Fibroblast of lung (primary cell): Measurements from ENCODE around the gene VAV2. TPM values are rescaled to one million over a fixed set of nuclear protein-coding genes. Genes with fewer than 3 reads are reported as not detected.

Source experiments
- DNase-seq, 2 donors: peaks; one replicate each; pipeline versions ENCODE4 v3.0.0 to v3.0.0-alpha.2; 2010; ENCODE audit warnings: low read depth in 2 of 2
- H2AFZ ChIP-seq: 2 replicates; pipeline ENCODE4 v1.5.1; 2012; ENCODE audit warnings: low read length, control low read depth, inconsistent platforms
- H3K27ac ChIP-seq: 2 replicates; pipeline ENCODE4 v1.5.1; 2011; ENCODE audit warnings: low read length, control low read depth; ENCODE audit not compliant: insufficient read depth
- H3K27me3 ChIP-seq: 2 replicates; pipeline ENCODE4 v1.5.1; 2011; ENCODE audit warnings: mild to moderate bottlenecking, low read length; ENCODE audit not compliant: control insufficient read depth, insufficient read depth
- H3K36me3 ChIP-seq: 2 replicates; pipeline ENCODE4 v1.5.1; 2011; ENCODE audit warnings: low read length; ENCODE audit not compliant: control insufficient read depth, insufficient read depth
- H3K4me1 ChIP-seq: 2 replicates; pipeline ENCODE4 v1.5.1; 2011; ENCODE audit warnings: low read length; ENCODE audit not compliant: control insufficient read depth, insufficient read depth; ENCODE audit errors: extremely low read depth
- H3K4me2 ChIP-seq: 2 replicates; pipeline ENCODE4 v1.5.1; 2011; ENCODE audit warnings: low read length, control low read depth; ENCODE audit not compliant: insufficient read depth; ENCODE audit errors: extremely low read depth
- H3K4me3 ChIP-seq, 4 experiments: fragments of 200-600 bp in 1 of 4; sonication (generic) in 1 of 4; replicated peaks in 1 of 4; 2 replicates each; pipeline ENCODE4 v1.5.1; 2011 to 2016; ENCODE audit warnings: low read length in 4 of 4, low read depth in 3 of 4, mild to moderate bottlenecking in 3 of 4, control low read depth in 2 of 4, inconsistent platforms in 1 of 4, mixed read lengths in 1 of 4; ENCODE audit not compliant: insufficient read depth in 1 of 4; ENCODE audit errors: control extremely low read depth in 1 of 4
- H3K79me2 ChIP-seq: 2 replicates; pipeline ENCODE4 v1.5.1; 2012; ENCODE audit warnings: mild to moderate bottlenecking, low read length, inconsistent platforms; ENCODE audit not compliant: control insufficient read depth, insufficient read depth
- H3K9ac ChIP-seq: 2 replicates; pipeline ENCODE4 v1.5.1; 2011; ENCODE audit warnings: mild to moderate bottlenecking, low read length, control low read depth; ENCODE audit not compliant: insufficient read depth
- H3K9me3 ChIP-seq: 2 replicates; pipeline ENCODE4 v1.5.1; 2012; ENCODE audit warnings: low read depth, low read length; ENCODE audit not compliant: control insufficient read depth, insufficient read depth
- H4K20me1 ChIP-seq: 2 replicates; pipeline ENCODE4 v1.5.1; 2011; ENCODE audit warnings: low read length; ENCODE audit not compliant: control insufficient read depth, insufficient read depth; ENCODE audit errors: extremely low read depth
- CTCF ChIP-seq, 2 donors: IDR thresholded peaks in 1 of 2; conservative IDR thresholded peaks in 1 of 2; 1 replicate in 1 of 2; 2 replicates in 1 of 2; pipeline ENCODE4 v1.5.1; 2011 to 2012; ENCODE audit warnings: low read length in 2 of 2, control low read depth in 1 of 2, inconsistent platforms in 1 of 2, low read depth in 1 of 2, mild to moderate bottlenecking in 1 of 2
- EZH2 ChIP-seq: IDR thresholded peaks from 2 replicates; pipeline ENCODE4 v1.5.1; 2012; ENCODE audit warnings: low read length, control low read depth, mild to moderate bottlenecking; ENCODE audit errors: missing control alignments
- polyA plus RNA-seq, 2 donors: library from polyadenylated mRNA; depleted of rRNA in 1 of 2; stranded (reverse) in 1 of 2; unstranded in 1 of 2; fragments of >200 nt; gene quantifications; 2 replicates each; pipeline ENCODE4 v1.2.1, GENCODE V29; 2011 to 2012; ENCODE audit warnings: missing spikeins in 1 of 2
- total RNA-seq: library from RNA; depleted of rRNA; stranded (reverse); fragments of >200 nt; gene quantifications from 2 replicates; pipeline ENCODE4 v1.2.1, GENCODE V29; 2014

VAV2 gene
- total and polyA plus RNA-seq, 2 donors (not counting 1 experiment from before 2014, with no cell fraction given): 13.7 to 17.7 TPM

GRCh38 chr9:133930046-133930681, 62.0 kb downstream of the VAV2 start:
- no peak for DNase-seq
- Histone ChIP-seq H3K4me3 (no peak overlapping the region), H3K4me1 (peaks cover 2% of the 10 kb centered on the region), H2AFZ (no peak overlapping the region), H3K9me3 (no peaks in the 10 kb centered on the region), H3K9ac (no peak overlapping the region), H3K79me2 (peaks cover 15% of the 10 kb centered on the region), H3K27ac (no peak overlapping the region), H3K27me3 (no peaks in the 10 kb centered on the region), H4K20me1 (peaks cover 2% of the 10 kb centered on the region), H3K4me2 (no peak overlapping the region), H3K36me3 (no peaks in the 10 kb centered on the region)
- TF ChIP-seq EZH2: no peak
- no peak for TF ChIP-seq CTCF (conservative IDR thresholded peaks at IDR 0.05 in 1 of 2, IDR thresholded peaks at IDR 0.05 in 1 of 2; ENCODE audit: low read depth in 1 of 2, low read length in 2 of 2)

DNA sequence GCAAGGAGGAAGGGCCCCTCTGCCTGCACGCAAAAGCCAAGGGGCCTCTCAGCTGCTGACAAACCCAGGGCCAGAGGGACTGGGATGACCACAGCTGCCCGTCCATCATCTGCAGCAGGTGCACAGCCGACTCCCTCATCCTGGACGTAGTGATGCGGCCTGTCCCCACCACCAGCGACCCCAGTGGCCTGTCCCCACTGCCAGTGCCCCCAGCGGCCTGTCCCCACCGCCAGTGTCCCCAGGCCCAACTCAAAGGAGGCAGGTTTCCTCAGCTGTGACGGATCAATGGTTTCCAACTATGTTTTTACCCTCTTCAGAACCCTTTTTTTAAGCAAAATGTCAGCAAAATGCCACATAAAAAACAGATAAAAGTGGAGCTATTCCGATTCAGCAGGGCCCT, 62.5 kb downstream of the VAV2 start:
- H3K36me3 ChIP-seq: no peaks in the 10 kb centered on the region
- no peak overlapping the region for H3K9ac ChIP-seq
- H3K4me2 ChIP-seq: no peak overlapping the region
- H3K9me3 ChIP-seq: no peaks in the 10 kb centered on the region
- H2AFZ ChIP-seq: no peak overlapping the region
- TF ChIP-seq CTCF (conservative IDR thresholded peaks at IDR 0.05 in 1 of 2, IDR thresholded peaks at IDR 0.05 in 1 of 2; ENCODE audit: low read depth in 1 of 2, low read length in 2 of 2): no peak
- no peak overlapping the region for H3K4me3 ChIP-seq
- H4K20me1 ChIP-seq: peaks cover 2% of the 10 kb centered on the region
- peaks cover 15% of the 10 kb centered on the region for H3K79me2 ChIP-seq
- no peak for DNase-seq
- H3K27me3 ChIP-seq: no peaks in the 10 kb centered on the region
- peaks cover 2% of the 10 kb centered on the region for H3K4me1 ChIP-seq
- H3K27ac ChIP-seq: no peak overlapping the region

DNA sequence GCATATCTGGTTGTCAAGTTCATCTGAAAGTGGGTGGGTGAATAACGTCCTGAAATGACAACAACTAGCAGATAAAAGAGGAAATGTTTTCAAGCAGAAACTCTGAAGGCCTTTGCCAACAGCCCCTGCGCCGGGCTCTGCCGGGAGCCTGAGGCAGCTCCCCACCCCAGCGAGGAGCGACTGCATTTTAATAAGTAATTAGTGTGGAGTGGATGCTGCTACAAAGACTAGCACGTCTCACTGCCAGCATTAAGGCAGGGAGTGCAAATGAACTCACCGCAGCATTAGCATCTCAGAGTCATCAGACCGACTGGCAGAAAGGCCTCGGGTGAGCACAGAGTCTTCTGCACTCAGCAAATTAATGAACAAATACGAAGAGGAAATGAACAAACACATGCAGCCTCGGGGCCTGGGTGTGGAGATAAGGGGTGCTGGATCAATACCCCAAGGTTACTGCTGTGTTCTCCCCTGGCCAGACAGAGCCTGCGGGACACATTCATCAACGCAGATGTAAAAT, 63.8 kb downstream of the VAV2 start:
- Histone ChIP-seq H3K79me2 (peaks cover 16% of the 10 kb centered on the region), H3K9ac (no peak overlapping the region), H3K27ac (no peak overlapping the region), H3K4me1 (peaks cover 2% of the 10 kb centered on the region), H4K20me1 (peaks cover 2% of the 10 kb centered on the region), H3K27me3 (no peaks in the 10 kb centered on the region), H3K4me3 (no peak overlapping the region), H3K36me3 (no peaks in the 10 kb centered on the region), H3K9me3 (no peaks in the 10 kb centered on the region), H2AFZ (no peak overlapping the region), H3K4me2 (no peak overlapping the region)
- peak in 1 of 2 donors; percentile 37 for DNase-seq
- TF ChIP-seq EZH2: no peak
- no peak for TF ChIP-seq CTCF (conservative IDR thresholded peaks at IDR 0.05 in 1 of 2, IDR thresholded peaks at IDR 0.05 in 1 of 2; ENCODE audit: low read depth in 1 of 2, low read length in 2 of 2)
